Stimulated activated CD4-positive, alpha-beta T cell treated with anti-CD3 and anti-CD28 coated beads, Interleukin-1b, Interleukin-23, amount 100 ng/mL, for 4 hours (primary cell): ENCODE measurements around the gene CDYL2.
"Not testable (repeated sequence)": the region's sequence is repeated elsewhere in the genome, so short reads cannot be mapped to it uniquely, and the experiment has no call there.

ENCODE experiments used
- DNase-seq, 2 donors: peaks; one replicate each; pipeline ENCODE4 v3.0.0-alpha.2; 2020; ENCODE audit warnings: low read depth in 2 of 2

The CDYL2 gene

DNA sequence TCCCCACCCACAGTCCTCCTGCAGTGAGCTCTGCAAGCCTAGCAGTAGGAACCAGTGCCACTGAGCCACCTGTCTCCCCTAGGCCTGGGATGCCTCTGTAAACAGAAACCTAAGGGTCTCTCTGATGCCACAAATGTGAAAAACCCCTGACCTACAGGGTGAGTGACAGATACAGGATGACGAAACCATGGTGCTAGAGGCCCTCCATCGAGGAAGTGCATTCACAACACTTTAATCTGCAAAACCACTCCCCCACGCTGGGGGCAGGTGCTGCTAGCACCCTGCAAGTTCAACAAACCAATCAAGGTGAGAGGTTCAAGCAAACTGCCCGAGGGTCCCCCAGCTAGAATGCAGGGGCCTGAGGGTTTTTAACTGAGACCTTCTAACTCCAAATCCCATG is 59.5 kb downstream of the CDYL2 start:
- DNase-seq, result no peak

DNA sequence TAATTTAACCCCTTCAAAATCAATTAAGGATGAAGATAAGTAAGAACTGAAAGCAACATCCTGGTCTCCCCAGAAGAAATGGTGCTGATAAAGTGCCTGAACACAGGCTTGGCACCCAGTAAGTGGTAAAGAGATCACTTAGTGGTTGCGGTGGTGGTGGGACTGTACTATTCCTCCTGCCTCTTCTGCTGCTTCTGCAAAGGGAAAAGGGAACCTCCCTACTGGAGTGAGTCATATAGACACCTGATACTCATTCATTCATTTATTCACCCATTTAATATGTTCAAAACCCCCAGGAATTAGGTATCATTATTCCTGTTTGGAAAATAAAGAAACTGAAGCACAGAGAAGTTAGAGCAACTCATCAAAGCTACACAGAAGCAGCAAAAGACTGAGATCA is 60.6 kb downstream of the CDYL2 start:
- no peak for DNase-seq

DNA sequence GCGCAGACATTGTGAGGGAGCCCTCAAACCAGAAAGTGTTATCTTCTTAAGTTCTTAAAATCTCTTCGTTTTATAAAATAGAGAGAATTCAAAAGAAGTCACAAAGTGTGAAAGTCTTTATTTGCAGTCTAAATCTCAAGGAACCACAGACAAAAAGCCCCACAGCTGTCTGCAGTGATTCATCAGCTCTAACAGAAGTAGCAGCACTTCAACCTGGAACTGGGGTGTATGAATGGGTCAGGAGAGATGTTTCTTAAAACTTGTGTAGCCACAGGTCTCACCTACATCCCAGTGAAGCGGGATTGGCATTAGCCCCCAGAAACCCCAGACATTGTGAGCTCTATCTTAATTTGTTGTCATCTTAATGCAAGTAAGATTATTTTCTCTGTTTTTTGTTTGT is 61.1 kb downstream of the CDYL2 start:
- no peak for DNase-seq

DNA sequence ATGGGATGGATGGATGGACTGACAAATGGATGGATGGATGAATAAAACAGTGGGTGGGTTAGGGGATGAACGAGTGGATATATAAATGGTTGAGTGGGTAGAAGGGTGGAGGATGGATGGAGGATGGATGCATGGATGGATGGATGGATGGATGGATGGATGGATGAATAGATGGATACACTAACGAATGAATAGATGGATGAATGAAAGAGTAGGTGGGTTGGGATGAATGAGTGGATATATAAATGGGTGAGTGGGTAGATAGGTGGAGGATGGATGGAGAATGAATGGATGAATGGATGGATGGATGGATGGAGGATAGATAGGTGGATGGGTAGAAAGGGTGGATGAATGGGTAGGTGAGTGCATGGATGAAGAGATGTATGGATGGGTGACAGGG is 62.1 kb downstream of the CDYL2 start:
- no peak for DNase-seq

DNA sequence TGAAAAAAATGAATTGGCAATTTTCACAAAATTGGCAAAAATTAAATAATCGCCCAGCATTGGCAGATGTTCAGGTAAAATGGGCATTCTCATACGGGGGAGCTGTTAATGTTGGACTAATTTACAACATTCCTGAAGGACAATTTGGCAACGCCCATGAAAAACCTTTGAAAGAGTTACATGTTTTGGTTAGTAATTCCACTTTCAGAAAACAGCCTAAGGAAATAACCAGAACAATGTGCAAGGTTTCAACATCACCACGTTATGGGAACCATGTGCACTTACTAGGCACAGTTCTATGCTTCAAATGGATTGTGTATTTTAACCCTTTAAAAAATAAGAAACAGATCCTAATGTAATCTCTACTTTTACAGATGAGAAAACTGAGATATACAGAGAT is 62.7 kb downstream of the CDYL2 start:
- DNase-seq, result no peak

DNA sequence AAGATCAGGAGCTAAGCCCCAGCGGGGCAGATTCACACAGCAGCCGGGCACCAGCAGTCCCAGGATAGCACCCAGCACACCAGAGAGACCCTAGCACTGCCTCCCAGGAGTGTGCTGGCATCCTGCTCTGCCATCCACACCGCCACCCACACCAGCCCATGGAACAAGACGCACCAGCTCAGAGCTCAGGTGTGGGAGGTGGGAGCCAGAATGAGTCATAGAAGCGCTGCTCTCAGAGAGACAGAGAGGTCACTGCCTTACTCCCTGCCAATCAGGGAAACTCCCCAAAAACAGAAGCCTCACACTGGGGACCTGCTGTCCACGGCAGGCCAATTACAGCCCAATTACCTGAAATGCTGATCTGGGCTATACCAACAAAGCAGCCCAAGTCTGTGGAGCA is 64.9 kb downstream of the CDYL2 start:
- no peak for DNase-seq

DNA sequence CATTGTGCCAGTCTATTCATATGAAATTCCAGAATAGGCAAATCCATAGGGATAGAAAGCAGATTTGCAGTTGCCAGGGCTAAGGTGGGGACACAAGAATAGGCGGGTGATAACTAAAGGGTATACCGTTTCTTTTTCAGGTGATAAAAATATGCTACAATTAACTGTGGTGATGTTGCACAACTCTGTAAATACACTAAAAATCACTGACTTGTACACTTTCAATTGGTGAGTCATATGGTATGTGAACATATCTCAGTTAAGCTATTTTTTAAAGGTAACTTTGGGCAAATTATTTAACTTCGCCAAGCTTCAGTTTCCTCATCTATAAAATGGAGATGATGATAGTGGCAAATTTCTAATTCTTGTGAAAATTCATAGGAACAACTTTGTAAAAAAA is 65.9 kb downstream of the CDYL2 start:
- DNase-seq, result no peak

DNA sequence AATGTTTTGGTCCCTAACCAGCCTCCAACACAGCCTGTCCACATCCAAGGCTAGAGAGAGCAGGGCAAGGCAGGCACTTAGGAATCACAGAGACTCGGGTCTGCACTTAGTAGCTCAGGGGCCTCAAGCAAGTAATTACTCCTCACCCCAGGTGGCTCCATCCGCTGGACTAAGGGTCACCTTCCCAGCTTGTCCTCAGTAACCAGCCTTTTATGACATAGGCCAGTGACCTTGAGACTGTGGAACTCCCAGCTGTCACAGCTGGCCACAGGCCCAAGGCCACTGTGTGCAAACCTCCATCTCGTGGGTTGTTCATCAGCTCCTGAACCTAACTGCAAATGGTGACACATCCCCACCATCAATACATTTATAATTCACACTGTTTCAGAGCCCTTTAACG is 68.6 kb downstream of the CDYL2 start:
- no peak for DNase-seq

DNA sequence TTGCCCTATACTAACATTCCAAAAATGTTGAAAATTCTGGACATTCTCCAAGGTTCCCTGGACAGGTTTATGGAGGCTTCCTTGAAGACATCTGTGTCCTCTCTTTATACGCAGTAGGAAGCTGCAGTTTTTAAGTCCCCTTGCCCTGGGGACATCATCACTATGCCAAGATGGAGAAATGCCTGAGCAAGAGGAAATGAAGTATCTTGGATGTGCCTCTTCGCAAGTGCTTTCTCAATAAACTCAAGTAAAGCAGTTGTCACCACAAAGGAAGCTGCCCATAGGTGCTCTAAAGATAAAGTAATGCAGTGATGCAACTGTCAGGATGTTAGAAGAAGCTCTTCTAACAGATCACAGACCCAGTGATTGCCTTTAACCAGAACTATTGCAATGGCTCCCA is 71.0 kb downstream of the CDYL2 start:
- no peak for DNase-seq

DNA sequence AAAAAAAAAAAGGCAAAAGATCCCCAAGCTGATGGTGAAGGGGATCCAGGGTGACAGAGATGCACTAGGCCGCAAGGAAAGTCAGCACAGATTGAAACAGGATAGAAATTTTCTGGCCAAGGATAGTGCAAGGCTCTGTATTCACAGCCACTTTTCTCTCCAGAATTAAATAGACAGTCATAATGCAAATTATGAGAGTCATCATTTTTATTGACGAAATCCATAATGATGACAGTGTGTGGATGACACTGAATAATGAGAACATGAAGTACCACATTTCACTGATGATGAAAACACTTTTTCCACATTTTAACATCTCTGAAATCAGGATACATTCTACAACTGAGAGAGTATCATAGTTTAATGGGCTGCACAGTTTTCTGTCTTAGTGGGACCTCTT is 72.5 kb downstream of the CDYL2 start:
- DNase-seq, result no peak

DNA sequence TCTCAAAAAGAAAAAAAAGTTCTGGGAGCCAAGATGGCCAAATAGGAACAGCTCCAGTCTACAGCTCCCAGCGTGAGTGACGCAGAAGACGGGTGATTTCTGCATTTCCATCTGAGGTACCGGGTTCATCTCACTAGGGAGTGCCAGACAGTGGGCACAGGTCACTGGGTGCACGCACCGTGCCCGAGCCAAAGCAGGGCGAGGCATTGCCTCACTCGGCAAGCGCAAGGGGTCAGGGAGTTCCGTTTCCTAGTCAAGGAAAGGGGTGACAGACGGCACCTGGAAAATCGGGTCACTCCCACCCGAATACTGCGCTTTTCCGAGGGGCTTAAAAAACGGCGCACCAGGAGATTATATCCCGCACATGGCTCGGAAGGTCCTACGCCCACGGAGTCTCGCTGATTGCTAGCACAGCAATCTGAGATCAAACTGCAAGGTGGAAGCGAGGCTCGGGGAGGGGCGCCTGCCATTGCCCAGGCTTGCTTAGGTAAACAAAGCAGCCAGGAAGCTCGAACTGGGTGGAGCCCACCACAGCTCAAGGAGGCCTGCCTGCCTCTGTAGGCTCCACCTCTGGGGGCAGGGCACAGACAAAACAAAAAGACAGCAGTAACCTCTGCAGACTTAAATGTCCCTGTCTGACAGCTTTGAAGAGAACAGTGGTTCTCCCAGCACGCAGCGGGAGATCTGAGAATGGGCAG is 77.2 kb downstream of the CDYL2 start:
- not testable (repeated sequence) for DNase-seq

DNA sequence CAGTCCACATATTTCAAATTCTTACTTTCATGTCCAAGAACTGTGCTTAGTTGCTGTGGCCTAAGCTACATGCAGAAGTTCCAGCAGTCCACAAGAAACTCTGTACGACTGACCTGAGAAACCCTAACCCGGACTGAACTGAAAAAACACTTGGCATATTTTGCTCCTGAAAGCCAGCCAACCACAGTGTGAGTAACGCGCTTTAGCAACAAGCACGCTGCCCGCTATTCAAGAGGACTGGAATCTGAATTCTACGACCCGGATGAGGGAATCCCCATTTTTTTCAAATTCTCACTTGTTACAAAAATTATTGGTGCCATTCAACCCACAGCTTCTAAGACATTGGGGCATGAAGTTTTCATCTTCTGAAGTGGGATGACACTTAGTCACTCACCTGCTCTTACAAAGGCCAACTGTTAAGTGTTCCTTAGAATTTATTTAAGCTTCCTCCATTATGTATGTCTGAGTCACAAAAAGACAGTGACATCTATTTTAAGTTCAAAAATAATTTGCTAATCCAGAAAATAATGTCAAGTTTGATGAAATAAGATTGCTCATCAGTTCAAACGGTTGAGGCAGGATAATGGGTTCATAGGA is 78.7 kb downstream of the CDYL2 start:
- DNase-seq, result no peak

DNA sequence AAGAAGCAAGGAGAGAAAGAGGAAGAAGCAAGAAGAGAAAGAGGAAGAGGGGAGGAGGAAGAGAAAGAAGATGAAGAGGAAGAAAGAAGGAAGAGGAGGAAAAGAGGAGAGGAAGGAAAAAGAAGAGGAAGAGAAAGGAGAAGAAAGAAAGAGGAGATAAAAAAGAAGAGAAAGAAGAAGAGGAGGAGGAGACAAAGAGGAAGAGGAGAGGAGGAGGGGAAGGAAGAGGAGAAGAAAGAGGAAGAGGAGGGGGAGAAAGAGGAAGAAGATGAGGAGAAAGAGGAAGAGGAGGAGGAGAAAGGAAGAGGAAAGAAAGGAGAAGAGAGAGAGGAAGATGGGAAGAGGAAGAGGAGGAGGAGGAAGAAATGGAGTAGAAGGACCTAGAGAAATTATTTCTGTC is 80.4 kb downstream of the CDYL2 start:
- DNase-seq, result no peak

DNA sequence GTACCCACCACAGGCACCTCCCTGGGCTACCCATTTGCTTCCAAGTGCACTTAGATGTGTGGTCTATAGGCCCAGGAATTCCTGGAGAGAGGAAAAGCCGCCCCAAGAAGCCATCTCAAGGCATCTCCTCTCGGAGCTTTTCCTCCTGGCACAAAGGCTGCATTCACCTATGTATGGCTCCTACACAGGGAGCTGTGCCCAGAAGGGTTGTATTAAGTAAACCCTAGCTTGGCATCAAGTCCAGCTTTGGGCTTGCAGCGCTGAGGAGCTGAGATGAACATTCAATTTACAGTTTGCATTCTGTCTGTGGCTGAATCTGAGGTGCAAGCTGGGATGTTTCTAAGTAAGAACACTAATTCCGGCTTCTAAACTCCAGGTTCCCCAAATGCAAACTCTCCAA is 81.3 kb downstream of the CDYL2 start:
- no peak for DNase-seq

DNA sequence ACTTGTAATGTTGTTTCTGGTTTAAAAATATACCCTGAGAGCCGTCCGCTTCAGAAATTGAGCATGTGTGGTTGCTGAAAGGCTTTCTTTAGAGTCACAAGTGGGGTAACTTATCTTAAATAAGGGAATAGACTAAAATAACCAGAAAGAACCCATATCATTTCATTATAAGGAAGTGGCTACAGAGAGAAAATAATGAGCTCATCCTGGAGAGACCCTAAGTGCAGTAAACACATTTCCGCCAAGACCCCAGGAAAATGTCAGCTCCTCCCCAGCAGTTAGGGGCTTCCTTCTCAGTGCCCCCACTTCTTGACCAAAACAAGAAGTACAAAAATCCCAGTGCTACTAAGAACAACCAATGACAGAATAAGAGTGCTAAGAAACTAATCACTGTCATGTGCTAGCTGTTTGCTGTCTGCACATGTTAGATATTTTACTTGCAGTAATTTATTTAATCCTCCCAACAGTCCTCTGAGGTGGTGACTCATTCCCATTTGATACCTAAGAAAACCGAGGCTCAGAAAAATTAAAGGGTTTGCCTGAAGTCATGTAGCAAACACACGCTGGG is 83.5 kb downstream of the CDYL2 start:
- no peak for DNase-seq

DNA sequence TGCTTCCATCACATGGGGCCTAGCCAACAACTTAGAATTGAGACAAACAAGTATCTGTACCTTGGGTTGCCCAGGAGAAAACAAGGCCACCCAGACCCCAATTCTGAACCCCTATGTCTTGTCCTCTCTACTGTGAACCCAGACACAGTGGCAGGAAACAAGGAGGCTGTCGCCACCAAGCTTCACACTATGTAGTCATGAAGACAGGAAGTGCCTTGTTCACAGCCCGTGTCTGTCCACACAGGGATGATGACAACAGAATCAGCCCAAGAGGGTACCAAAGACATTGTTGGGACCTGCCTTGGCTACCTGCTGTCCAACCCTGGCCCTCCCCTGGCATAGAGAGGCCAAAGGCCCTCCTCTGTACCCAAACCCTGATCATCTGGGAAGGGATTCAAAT is 84.8 kb downstream of the CDYL2 start:
- no peak for DNase-seq

DNA sequence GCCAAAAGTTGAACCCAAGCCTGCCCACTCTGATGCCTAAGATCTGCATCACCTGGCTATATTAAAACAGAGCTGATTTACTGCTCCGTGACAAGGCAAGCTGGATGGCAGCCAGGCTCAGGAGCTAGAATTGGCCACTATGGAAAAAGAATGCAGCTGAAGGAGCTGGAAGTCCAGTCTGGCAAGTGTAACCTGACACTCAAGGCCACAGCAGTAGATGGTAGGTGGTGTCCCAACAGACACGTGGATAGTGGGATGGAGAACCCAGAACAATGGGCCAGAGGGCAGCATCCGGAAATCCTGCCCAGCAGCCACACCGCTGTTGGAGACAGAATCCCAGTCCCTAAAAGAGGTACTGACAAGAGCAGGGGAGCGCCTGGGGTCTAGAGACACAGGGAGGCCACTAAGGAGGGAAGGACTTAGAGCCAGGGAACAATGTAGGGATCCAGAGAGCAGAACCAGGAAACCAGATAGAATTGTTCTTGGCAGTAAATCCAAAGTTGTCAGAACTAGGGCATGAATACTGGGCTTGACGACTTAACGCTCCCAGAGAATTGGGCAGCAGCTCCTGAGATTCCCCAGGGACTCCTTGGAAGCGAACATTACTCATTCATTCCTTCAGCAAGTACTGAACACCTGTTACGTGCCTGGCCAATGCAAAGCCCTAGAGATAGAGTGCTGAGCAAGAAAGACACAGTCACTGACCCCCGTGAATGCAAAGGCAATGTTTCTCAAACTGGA is 85.7 kb downstream of the CDYL2 start:
- no peak for DNase-seq

DNA sequence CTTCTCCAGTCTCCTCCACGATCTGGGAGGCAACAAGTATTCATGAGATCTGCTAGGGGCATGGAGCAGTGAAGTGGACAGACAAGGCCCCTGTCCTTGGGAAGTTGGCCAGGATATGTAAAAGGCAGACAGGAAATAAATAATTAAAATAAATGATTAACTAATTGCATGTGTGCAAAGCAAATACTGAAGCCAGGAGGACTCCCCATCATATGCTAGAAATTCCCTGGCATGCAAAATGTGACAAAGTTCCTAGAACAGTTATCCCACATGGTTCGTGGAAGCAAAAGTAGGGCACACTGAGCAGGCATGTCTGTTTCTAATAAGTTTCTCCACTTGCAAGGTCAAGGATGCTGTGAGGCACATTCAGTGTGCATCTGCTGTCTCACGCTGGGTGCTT is 86.8 kb downstream of the CDYL2 start:
- no peak for DNase-seq

DNA sequence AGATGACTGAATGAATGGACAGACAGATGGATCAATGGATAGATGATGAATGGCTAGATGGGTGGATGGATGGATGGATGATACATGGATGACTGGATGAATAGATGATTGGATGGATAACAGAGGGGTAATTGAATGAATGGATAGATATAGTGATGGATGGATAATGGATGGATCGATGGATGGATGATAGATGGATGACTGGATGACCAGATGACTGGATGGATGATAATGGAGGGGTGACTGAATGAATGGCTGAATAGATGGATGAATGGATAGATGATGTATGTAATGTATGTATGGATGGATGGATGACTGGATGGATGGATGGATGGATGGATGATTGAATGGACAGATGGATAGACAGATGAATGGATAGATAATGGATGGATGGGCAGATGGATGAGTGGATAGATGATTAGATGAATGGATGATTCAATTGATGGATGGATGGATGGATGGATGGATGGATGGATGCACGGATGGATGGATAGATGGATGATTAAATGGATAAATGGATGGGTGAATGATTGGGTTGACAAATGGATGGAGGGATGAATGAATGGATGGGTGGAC is 87.7 kb downstream of the CDYL2 start:
- DNase-seq, result no peak

DNA sequence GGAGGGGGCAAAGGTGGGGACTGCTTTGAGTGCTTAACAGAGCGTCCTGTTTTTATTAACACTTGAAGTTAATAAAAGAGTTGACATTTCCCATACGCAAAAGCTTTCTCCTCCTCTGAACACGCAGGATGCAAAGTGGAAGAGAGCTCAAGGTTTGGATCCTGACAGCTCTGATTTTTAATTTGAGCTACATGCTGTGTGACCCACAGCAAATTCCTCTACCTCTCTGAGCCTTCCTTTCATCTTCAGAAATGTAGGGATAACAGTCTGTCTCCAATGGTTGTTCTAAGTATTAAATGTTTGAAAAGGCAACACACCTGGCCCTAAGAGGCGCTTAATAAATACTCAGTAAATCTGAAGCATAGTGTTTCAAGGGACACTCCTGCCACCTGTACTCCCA is 93.0 kb downstream of the CDYL2 start:
- no peak for DNase-seq

DNA sequence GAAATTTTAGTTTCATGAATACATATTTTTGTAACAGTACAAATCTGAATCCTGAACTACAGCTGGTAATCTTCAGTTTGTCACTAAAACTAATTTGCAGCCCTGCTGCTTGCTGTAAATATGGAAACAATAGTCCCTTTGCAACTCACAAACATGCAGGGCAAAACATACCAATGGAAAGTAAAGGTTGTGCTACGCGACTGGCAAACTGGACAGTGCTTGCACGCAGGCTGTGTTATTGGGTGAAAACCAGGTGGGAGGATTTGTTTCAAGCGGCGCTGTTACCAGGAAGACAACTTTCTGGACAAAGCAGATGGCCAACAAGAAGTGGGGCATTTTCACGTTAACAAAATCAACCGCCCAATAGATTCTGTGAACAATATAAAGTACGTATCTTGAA is 93.5 kb downstream of the CDYL2 start:
- no peak for DNase-seq

DNA sequence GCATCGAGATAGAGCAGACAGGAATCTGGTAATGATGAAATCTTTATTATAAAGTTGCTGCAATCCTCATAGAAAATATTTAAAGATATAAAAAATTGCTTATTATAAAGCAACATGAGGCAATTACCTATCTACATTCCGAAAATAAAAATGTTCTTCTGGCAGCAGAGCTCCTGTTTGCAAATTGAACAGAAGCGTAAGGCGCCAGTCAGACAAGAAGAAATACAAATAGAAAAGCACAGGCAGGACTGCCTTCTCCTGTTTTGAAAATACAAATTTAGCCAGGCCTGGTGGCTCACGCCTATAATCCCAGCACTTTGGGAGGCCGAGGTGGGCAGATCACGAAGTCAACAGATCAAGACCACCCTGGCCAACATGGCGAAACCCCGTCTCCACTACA is 95.6 kb downstream of the CDYL2 start:
- DNase-seq, result no peak

DNA sequence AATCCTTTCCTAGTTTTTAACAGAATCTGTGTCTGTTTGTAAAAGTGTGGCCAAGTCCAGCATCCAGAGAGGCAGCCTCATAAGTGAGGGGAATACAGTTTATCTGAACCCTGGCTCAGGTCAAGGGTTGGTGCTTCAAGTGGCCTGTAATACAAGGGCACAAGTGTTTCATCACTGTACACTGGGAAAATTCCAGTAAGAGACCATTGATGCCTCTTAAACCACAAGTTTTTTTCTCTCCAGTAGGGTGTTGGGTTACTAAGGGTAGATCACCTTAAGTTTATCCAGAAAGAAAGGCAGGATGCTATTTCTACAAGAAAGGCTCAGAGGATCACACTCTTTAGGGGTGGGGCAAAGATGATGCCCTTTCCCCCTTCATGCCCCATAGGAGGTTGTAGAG is 96.7 kb downstream of the CDYL2 start:
- no peak for DNase-seq
